Limb (tissue), 2 donors: ENCODE measurements around the gene OBSCN.
A peak's percentile ranks its signal among the peaks of the same experiment; 100 is the strongest.

Experiments used
- DNase-seq, 2 donors: peaks; one replicate each; pipeline ENCODE4 v3.0.0-alpha.2; 2016; ENCODE audit errors: extremely low spot score in 2 of 2

Gene OBSCN

DNA sequence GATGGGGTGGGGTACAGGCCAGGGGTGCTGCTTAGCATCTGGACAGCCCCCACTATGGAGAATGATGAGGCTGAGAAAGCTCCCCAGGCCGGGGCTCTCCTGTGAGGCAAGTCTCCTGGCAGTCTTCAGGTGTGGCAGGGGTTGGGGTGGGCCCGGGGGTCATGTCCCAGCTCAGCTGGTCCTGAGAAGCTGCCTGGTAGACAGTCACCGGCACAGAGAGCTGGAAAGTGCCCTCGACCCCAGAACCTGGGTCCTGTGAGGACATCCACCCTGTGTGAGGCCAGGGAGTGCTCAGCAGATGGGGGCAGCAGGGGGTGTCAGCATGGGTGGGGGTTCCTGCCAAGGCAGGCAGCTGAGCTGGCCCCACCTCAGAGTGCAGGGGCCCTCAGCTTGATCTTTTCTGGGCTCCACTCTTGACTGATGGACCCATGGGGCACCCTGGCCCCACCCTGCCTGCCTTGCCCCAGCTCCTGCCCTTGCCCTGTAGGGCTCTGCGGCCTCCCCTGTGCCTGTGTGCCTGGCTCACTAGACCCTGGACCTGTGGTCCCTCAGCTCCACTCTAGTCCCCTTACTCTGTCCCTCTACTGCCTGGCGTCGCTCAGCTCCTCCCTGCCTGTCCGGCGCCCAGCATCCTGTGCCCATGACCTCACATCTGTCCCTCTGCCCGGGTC is 36.5 kb upstream of the OBSCN start:
- DNase-seq, result no peak

DNA sequence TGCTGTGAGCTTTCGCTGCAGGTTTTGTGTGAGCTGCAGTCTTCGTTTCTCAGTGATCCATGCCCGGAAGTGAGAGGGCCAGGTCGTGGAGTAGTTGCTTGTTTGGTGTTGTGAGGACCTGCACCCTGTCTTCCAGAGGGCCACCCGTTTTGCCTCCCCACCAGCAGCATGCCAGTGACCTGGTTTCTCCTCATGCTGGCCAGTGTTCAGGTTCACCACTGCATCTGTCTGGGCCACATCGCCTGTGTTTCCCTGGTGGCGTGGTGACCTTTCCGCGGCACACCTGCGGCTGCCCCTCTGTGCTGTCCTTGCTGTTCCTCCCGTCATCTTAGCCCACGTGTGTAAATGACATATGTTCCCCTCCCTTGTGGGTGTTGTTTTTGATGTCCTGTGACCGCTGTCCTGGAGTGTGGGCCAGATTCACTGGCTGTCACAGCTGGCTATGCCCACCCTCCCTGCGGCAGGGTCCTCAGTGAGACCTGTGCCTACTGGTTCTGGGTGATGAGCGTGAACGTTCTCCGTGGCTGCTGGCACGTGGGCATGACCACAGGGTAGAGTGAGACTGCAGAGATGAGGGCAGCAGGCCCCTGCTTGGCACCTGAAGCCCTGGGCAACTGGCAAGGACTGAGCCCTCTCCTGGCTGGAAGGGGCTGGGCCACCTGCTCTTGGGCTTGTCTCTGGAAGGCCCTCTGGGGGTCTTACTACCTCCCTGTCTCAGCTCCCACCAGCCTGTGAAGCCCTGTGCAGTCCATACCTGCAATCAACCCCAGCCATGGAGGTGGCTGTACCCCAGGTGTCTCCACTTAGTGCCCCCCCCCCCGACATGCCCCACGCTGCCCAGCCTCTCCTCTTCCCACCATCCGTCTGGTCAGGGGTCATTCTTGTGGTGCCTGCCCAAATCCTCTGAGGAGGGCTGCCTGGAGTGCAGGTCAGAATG is 35.0 kb upstream of the OBSCN start:
- no peak for DNase-seq

DNA sequence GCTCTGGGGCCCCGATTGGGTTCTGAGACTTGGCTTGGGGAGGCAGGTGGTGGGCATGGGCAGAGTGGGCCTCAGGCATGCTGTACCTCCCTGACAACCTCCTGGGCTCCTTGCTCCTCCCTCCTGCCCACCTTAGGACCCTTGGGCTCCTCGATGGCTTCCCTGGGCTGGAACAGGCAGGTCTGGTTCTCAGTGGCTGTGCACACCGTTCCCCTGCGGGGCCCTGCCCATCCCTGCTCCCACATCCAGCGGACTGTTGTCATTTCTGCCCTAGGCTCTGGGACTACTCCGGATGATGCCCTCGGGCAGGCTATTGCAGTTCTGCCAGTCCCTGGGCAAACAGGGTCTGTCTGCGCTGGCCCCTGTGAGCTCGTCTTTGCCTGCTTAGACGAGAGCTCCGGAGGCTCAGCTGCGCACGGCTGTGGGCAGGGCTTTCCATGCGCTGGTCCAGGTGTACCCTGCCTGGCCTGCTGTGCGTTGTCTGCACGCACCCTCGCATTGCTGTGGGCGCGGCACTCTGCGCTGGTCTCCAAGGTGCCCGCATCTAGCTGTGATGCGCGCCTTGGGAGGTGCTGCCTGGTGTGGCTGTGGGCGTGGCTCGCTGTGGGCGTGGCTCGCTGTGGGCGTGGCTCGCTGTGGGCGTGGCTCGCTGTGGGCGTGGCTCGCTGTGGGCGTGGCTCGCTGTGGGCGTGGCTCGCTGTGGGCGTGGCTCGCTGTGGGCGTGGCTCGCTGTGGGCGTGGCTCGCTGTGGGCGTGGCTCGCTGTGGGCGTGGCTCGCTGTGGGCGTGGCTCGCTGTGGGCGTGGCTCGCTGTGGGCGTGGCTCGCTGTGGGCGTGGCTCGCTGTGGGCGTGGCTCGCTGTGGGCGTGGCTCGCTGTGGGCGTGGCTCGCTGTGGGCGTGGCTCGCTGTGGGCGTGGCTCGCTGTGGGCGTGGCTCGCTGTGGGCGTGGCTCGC is 34.0 kb upstream of the OBSCN start:
- DNase-seq, result peak in 1 of 2 donors; percentile 39

DNA sequence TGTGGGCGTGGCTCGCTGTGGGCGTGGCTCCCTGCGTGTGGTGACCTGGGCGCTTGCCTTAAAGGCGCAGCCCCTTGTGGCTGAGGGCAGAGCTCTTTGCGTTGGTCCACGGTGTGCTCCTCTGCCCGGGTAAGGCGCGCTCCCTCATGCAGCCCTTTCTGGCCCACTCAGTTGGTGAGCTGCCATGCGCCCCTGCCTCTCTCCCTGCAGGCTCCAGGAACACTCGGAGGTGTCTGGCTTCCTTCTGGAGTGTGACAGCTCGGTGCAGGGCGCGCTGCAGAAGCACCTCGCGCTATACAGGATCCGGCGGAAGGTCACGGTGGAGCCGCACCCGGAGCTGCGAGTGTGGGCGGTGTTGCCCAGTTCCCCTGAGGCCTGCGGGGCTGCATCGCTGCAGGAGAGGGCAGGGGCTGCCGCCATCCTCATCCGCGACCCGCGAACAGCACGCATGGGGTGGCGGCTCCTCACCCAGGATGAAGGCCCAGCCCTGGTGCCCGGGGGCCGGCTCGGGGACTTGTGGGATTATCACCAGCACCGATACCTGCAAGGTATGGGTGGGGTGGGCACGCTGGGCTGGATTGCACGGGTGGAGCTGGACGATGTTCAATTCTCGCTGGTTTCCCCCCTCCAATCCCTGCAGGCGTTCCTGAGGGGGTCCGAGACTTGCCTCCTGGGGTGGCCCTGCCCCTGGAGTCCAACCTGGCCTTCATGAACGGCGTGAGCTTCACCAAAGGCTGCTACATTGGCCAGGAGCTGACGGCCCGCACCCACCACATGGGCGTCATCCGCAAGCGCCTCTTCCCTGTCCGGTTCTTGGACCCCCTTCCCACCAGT is 33.1 kb upstream of the OBSCN start:
- DNase-seq, result peak in 1 of 2 donors; percentile 51

DNA sequence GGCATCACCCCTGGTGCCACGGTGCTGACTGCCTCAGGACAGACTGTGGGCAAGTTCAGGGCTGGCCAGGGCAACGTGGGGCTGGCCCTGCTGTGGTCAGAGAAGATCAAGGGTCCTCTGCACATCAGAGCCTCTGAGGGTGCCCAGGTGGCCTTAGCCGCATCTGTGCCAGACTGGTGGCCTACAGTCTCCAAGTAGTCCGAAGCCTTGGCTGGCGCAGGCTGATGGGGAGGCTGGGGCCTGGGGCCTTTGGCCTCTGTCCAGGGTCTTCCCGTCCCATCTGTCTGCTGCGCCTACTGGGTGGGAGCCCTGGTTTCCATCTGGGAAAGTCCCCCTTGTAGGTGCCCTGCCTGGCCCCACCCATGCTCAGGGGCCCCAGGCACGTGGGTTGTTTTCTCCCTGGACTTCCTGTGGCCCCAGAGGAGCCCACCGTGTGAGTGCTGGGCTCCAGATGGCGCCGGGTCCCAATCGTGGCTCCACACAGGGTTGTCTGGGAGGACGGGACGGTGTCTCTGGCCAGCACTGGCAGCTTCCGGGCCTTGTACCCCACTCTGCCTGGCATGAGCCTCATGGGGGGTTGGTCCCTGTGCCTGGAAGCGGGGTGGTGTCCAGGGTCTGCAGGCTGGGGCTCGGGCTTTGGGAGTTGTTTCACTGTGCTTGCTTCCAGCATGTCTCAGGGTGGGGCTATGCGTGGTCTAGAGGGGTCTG is 32.4 kb upstream of the OBSCN start:
- no peak for DNase-seq

DNA sequence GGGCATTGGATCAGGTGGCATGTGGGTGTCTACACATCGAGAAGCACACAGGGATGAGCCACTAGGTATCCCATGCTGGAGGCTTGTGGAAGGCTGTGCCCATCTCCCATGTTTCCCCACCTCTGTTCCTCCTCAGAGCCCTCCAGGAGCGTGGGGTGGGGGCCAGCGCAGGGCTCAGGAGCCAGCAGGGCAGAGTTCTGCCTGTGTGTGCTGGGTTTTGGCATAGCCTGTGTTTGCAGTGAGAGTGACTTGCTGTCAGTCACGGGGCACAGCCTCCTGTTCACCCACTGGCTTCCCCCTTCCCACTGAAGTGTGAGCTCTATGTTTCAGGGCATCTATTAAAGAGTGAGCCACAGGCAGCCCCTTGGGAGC is 31.8 kb upstream of the OBSCN start:
- DNase-seq, result no peak

DNA sequence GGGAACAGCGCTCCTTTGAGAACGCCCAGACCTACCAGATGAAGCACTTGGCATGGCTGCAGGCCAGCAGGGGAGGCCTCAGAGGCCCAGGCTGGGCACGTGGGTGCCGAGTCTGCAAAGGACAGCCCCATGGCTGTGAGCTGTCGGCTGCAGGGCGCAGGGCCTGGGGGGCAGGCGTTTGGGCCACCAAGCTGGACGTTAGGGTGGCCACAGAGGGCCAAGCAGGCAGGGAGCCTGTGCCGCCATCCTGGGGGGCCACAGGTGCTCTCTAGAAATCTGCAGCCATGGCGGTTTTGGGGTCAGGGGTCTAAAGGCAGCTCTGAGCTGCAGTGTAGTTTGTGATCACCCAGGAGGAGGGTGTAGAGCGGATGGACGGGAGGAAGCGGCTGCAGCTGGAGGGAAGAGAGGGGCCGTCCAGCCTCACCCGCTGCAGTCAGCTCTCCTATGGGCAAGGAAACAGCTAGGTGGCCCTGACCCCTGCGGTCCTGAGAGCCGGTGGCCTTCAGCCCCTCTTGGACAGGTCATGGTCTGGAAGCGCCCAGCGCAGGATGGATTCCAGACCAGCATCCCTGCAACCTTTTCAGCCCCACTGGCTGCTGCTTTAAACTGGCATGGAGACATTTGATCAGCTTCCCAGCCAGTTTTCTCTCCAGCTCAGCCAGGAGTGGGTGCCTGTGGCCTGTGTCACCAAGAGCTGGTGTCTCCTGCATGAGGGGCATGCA is 31.2 kb upstream of the OBSCN start:
- no peak for DNase-seq

DNA sequence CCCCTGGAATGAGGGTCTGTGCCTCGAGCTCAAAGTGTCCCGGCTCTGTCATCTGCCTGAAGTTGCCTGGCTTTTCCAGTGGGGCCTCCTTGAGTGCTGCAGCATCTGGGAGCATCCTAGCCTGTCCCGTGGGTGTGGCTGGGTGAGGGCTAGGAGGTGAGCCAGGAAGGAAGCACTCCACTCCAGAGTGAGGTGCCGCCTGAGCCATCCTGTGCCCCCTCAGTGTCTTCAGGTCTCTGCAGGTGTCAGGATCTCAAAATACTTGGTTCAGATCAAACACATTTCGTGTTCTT is 30.7 kb upstream of the OBSCN start:
- no peak for DNase-seq

DNA sequence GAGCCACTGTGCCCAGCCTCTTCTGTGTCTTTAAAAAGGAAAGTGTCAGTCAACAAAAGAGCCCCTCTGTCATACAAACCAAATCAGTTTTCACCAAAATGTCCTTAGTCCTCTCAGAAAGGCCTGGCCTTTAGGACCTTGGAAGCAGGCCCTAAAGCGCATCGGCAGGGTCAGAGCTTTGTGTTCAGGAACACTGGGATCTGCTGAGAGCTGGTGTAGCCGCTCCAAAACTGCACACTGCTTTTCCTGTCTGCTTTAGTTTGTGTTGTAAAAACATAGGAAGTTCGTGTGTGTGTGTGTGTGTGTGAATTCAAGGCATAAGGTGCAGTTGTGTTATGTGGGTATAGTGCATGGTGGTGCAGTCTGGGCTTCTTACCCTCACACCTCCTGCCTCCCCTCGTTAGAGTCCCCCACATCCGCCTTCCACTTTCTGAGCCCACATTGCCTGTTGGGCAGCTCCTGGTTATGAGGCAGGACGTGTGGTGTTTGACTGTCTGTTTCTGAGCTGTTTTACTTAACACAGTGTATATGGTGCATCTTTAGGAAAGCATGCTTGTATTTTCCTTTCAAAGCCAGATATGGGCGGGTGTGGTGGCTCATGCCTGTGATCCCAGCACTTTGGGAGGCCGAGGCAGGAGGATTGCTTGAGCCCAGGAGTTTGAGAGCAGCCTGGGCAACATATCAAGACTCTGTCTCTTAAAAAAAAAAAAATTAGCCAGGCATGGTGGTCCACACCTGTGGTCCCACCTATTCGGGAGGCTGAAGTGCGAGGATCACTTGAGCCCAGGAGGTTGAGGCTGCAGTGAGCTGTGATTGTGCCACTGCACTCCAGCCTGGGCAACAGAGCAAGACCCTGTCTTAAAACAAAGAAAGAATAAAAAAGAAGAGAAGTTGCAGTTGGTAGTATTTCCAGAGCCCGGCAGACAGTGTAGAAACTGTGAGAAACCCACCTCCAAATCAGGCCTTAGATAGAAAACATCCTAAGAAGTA is 29.8 kb upstream of the OBSCN start:
- DNase-seq, result no peak

DNA sequence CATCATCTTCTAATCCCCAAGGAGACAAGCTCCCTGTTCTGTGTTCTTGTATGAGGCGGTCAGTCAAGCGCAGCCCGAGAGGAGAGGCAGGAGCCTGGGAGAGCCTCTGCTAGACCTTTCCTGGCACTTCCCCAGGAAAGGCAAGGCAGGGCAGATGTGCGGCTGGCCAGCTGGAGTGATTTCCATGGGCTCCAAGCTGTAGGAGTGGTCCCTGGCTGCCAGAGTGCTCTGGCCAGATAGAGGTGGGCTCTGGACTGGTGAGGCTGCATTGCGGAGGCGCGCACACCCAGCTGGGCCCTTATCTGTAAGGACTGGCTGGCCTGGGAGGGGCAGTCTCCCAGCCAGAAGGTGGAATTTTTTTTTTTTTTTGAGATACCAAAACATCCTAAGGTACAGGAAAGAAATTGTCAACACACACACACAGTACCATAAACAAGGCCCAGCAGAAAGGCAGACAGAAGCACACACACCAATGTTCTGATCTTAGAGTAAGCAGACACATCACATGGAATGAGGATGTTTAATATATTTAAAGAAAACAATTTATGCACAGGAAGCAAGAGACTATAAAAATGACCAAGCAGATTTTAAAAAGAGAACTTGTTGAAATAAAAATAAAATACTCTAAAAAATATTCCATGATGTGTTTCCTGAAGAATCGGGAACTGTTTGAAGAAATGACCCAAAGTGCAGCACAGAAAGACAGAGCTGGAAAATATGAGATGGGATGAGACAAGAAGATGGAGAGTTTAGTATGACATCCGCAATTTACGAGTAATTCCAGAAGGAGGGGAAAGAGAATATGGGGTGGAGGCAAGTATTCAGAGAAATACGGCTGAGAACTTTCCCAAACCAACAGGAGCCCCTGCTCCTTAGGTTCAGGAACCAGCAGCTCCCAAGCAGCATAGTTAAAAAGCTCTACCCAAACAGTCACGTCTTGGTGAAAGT is 28.8 kb upstream of the OBSCN start:
- DNase-seq, result no peak

DNA sequence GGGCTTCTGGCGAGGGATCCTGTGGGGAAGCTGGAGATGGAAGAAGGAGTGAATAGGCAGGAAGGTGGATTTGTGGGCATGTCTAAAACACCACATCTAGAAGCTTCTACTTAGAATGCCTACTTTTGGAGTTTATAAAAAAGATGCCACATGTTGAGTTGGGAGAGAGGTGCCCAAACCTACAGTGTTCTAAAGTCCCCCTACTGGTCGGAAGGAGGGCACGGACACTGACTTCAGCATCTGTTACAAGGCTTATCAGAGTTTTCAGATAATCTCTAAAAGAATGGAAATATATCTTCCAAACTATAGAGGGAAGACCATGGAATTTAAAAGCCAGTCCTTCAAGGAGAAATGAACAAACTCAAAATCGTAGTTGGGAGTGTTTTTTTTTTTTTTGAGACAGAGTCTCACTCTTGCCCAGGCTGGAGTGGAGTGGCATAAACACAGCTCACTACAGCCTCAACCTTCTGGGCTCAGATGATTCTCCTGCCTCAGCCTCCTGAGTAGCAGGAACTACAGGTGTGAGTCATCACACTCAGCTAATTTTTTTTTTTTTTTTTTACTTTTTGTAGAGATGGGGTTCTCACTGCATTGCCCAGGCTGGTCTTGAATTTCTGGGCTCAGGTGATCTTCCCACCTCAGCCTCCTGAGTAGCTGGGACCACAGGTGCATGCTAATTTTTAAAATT is 27.4 kb upstream of the OBSCN start:
- DNase-seq, result no peak

DNA sequence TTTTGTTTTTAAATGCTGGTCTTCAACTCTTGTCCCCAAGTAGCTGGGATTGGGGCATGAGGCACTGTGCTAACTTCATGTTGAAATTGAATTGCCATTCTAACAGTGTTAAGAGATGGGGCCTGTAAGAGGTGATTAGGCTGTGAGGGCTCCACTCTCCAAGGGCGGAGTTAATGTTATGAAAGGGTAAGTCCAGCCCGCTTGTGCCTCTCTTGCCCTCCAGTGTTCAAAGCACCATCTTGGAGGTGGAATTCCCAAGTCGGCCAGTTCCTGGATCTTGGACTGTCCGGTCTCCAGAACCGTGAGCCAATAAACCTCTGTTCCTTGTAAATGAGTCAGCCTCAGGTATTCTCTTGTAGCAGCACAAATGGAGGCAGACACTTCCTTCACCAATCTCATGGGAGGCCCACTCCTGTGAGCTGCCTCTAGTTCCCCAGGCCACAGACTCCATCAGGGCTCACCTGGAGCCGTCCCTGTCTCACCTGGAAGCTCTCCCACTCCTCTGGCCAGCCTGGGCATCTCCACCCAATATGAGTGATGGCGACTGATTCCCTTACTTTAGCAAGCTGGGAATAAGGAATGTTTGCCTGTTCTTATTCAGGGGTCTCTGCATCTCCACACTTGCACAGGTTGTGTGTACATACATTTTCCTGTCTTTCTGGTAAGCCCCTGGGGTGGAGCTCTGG is 26.7 kb upstream of the OBSCN start:
- no peak for DNase-seq

DNA sequence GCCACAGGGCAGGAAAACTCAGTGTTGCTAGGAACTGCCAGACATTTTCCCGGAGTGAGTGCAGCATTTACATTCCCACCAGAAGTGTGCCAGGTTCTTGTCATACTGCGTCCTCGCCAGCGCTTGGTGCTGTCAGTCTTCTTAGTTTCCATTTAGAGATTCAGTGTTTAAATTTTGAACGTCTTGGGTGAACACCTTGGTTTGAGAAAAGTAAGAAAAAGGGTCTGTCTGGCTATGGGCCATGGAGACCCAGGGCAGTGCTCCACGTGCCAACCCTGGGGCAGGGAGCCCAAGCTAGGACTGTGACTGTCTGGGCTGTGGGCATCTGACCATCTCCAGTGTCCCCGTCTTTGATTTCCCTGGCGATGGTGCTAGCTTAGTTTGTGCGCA is 26.2 kb upstream of the OBSCN start:
- DNase-seq, result no peak

DNA sequence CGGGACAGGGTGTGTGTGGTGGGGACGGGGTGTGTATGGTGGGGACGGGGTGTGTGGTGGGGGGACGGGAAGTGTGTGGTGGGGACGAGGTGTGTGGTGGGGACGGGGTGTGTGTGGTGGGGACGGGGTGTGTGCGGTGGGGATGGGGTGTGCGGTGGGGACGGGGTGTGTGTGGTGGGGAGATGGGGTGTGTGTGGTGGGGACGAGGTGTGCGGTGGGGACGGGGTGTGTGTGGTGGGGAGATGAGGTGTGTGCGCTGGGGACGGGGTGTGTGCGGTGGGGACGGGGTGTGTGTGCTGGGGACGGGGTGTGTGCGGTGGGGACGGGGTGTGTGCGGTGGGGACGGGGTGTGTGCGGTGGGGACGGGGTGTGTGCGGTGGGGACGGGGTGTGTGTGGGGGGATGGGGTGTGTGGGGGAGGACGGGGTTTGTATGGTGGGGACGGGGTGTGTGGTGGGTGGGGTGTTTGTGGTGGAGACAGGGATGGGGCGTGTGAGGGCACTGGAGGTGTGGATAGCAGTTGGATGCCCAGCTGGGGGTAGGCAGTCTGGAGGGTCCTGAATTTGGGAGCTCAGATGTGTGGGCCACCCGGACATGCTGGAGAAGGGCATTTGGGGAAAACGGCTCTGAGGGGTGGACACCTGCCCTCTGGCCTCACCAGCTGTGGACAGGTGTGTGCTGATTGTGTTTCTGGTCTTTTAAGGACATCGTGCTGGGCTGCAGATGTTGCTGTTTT is 25.4 kb upstream of the OBSCN start:
- DNase-seq, result no peak

DNA sequence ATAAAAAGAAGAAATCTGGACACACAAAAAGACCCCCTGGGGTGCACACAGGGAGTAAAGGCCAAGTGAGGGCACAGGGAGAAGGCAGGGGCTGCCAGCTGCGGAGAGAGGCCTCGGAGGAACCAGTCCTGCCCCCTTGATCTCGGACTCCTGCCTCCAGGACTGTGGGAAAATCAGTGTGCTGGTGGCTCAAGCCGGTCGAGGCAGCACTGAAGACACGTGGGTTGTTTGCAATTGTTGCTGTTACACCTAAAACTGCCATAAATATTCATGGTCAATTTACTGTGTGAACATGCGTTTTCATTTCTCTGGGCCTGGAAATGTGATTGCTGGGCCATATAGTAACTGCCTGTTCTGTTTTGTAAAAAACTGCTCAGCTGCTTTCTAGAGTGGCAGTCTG is 23.7 kb upstream of the OBSCN start:
- no peak for DNase-seq

DNA sequence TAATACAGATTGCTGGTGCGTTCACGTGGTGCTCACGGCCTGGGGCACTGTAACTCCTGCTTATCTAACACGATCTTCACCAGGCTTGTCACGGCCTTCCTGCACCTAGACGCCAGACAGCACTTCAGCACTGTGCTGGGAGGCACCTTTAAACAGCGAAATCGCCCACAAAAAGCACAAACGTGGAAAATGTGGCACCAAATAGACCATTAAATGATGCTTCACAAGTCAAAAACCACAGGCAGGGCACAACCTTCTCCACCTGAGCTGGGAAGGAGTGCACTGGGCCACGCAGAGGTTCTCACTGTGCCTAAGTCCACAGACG is 22.2 kb upstream of the OBSCN start:
- no peak for DNase-seq
